B cell (primary cell): Measurements from ENCODE around the gene ABTB2. TPM values are rescaled to one million over a fixed set of nuclear protein-coding genes. Genes with fewer than 3 reads are reported as not detected.

Source experiments
- ATAC-seq: fragments of 200-7000 bp; cut with Tn5 transposase; one replicate; pipeline ENCODE4 v1.10.0; 2021; ENCODE audit warnings: low read depth, mild to moderate bottlenecking, moderate number of reproducible peaks, moderate library complexity
- CTCF ChIA-PET: fragments of 350-600 bp; sonication (Branson Sonifier 250); formaldehyde crosslinking; loops from one replicate; lab custom pipeline; 2021; ENCODE audit warnings: antibody characterized with exemption, inconsistent platforms; lab: Charles Lee
- POLR2A ChIA-PET: fragments of 350-600 bp; sonication (Branson Sonifier 250); formaldehyde crosslinking; loops from one replicate; lab custom pipeline; 2021; ENCODE audit warnings: antibody characterized with exemption; lab: Charles Lee
- DNase-seq: peaks from one replicate; pipeline ENCODE4 v3.0.0; 2013
- H2AFZ ChIP-seq: 2 replicates; pipeline ENCODE4 v1.6.1; 2012; ENCODE audit warnings: mild to moderate bottlenecking, low read depth, low read length; ENCODE audit not compliant: insufficient read depth, poor library complexity, severe bottlenecking
- H3K27ac ChIP-seq, 2 donors: 1 replicate in 1 of 2; 2 replicates in 1 of 2; pipeline ENCODE4 v1.5.1; 2012 to 2013; ENCODE audit warnings: low read length in 2 of 2, mild to moderate bottlenecking in 2 of 2, moderate library complexity in 1 of 2
- H3K27me3 ChIP-seq, 4 experiments: fragments of 200-600 bp in 1 of 4; sonication (generic) in 1 of 4; replicated peaks in 1 of 4; 1 replicate in 2 of 4; 2 replicates in 2 of 4; pipeline versions ENCODE4 v1.6.1 to v1.7.0; 2013 to 2016; ENCODE audit warnings: low read length in 3 of 4, mild to moderate bottlenecking in 2 of 4, mixed read lengths in 1 of 4, moderate library complexity in 1 of 4; ENCODE audit not compliant: insufficient read depth in 4 of 4, control insufficient read depth in 3 of 4; ENCODE audit errors: control extremely low read depth in 1 of 4
- H3K36me3 ChIP-seq, 2 experiments: replicated peaks in 1 of 2; 1 replicate in 1 of 2; 2 replicates in 1 of 2; pipeline versions ENCODE4 v1.6.1 to v1.7.1; 2013; ENCODE audit warnings: low read length in 1 of 2; ENCODE audit not compliant: insufficient read depth in 2 of 2, control insufficient read depth in 1 of 2; ENCODE audit errors: control extremely low read depth in 1 of 2, extremely low read depth in 1 of 2
- H3K4me1 ChIP-seq, 2 donors: fragments of 200-600 bp in 1 of 2; sonication (generic) in 1 of 2; 1 replicate in 1 of 2; 2 replicates in 1 of 2; pipeline versions ENCODE4 v1.5.1 to v1.6.1; 2013 to 2017; ENCODE audit warnings: low read length in 2 of 2; ENCODE audit not compliant: control insufficient read depth in 2 of 2, insufficient read depth in 2 of 2
- H3K4me2 ChIP-seq: replicated peaks from 2 replicates; pipeline ENCODE3; 2012; ENCODE audit warnings: mild to moderate bottlenecking, low read depth, low read length; ENCODE audit not compliant: poor library complexity, severe bottlenecking
- H3K4me3 ChIP-seq, 5 experiments: fragments of 200-600 bp in 1 of 5; sonication (generic) in 1 of 5; 1 replicate in 3 of 5; 2 replicates in 2 of 5; pipeline versions ENCODE4 v1.5.1 to v1.7.0; 2011 to 2016; ENCODE audit warnings: low read length in 4 of 5, mild to moderate bottlenecking in 4 of 5, low read depth in 2 of 5, control low read depth in 1 of 5, moderate library complexity in 1 of 5; ENCODE audit not compliant: insufficient read depth in 1 of 5; ENCODE audit errors: control extremely low read depth in 1 of 5, extremely low read depth in 1 of 5
- H3K79me2 ChIP-seq: fragments of 200-600 bp; sonication (generic); one replicate; pipeline ENCODE4 v1.6.0; 2016; ENCODE audit warnings: low read length; ENCODE audit not compliant: control insufficient read depth, insufficient read depth
- H3K9ac ChIP-seq: fragments of 200-600 bp; sonication (generic); 2 replicates; pipeline ENCODE4 v1.6.1; 2017; ENCODE audit warnings: mild to moderate bottlenecking, low read length, moderate library complexity
- H3K9me3 ChIP-seq, 3 donors: one replicate each; pipeline versions ENCODE4 v1.6.1 to v1.7.1; 2013; ENCODE audit warnings: low read length in 2 of 3; ENCODE audit not compliant: control insufficient read depth in 2 of 3, insufficient read depth in 1 of 3; ENCODE audit errors: control extremely low read depth in 1 of 3
- H4K20me1 ChIP-seq: 2 replicates; pipeline ENCODE4 v1.6.0; 2012; ENCODE audit warnings: mild to moderate bottlenecking, low read length; ENCODE audit not compliant: insufficient read depth, control insufficient read depth, poor library complexity, severe bottlenecking
- H3K27ac Mint-ChIP-seq: one replicate; pipeline ENCODE4 v1.8.0; 2021; ENCODE audit warnings: mixed read lengths
- H3K27me3 Mint-ChIP-seq: one replicate; pipeline ENCODE4 v1.8.0; 2021; ENCODE audit warnings: mixed read lengths
- H3K4me1 Mint-ChIP-seq: one replicate; pipeline ENCODE4 v1.8.0; 2021; ENCODE audit warnings: mixed read lengths
- H3K4me3 Mint-ChIP-seq: one replicate; pipeline ENCODE4 v1.8.0; 2021; ENCODE audit warnings: mixed read lengths
- H3K9me3 Mint-ChIP-seq: one replicate; pipeline ENCODE4 v1.8.0; 2022; ENCODE audit warnings: mixed read lengths; ENCODE audit not compliant: insufficient read depth
- CTCF ChIP-seq: fragments of 200-600 bp; IDR thresholded peaks from one replicate; pipeline ENCODE4 v1.8.0; 2022; ENCODE audit warnings: antibody characterized with exemption, mild to moderate bottlenecking
- EZH2 ChIP-seq: IDR thresholded peaks from 2 replicates; pipeline ENCODE4 v1.6.1; 2012; ENCODE audit warnings: borderline replicate concordance, low read depth, mild to moderate bottlenecking, moderate library complexity, low read length; ENCODE audit not compliant: insufficient read depth, poor library complexity, severe bottlenecking
- WGBS: methylation state at CpG from one replicate; pipeline ENCODE4 v1.1.5; 2013; ENCODE audit warnings: missing lambda C conversion rate; ENCODE audit not compliant: insufficient coverage; 5-methylcytosine and 5-hydroxymethylcytosine counted together
- intact Hi-C: fragments of 100-400 bp; cut with micrococcal nuclease; formaldehyde crosslinking; loops from one replicate; pipeline ENCODE4 v1.10.0; 2022
- polyA plus RNA-seq: library from polyadenylated mRNA; depleted of rRNA; stranded (reverse); fragments of >200 nt; gene quantifications from 2 replicates; pipeline ENCODE4 v1.2.3, GENCODE V29; 2012
- total RNA-seq, 2 donors: library from RNA; stranded (reverse); fragments of 120-200 nt in 1 of 2; gene quantifications; 1 replicate in 1 of 2; 2 replicates in 1 of 2; pipeline versions ENCODE4 v1.2.3 to v1.2.4, GENCODE V29; 2013 to 2022

Gene ABTB2
- total and polyA plus RNA-seq, 2 donors (not counting 1 experiment from before 2014, with no cell fraction given) = 0.30 to 5.9 TPM

- H3K4me3 ChIP-seq = peak overlapping the region; percentile 56 to 68 (median 66)
- H3K9ac ChIP-seq = peak overlapping the region; percentile 69
- Mint-ChIP-seq H3K4me1 (peaks cover 28% of the 10 kb centered on the region), H3K9me3 (no peaks in the 10 kb centered on the region), H3K27me3 (peaks cover 57% of the 10 kb centered on the region), H3K27ac (no peak overlapping the region), H3K4me3 (peak overlapping the region; percentile 90)
- POLR2A ChIA-PET = no interaction called here
- no peaks in the 10 kb centered on the region for H3K79me2 ChIP-seq
- no peaks in the 10 kb centered on the region for H4K20me1 ChIP-seq
- peaks cover 0 to 8% (median 0%) of the 10 kb centered on the region in 3 donors for H3K9me3 ChIP-seq
- peak overlapping the region; percentile 76 for H2AFZ ChIP-seq
- CTCF ChIA-PET = no interaction called here
- peaks cover 0 to 33% (median 32%) of the 10 kb centered on the region in 4 experiments for H3K27me3 ChIP-seq
- no peak overlapping the region for H3K27ac ChIP-seq
- intact Hi-C loops = loop anchor here (1.0 to 10.0 kb wide), 10 partner anchors 79 to 1102 kb away; partner anchors contain the start of genes CAT, HIPK3 and NAT10
- H3K4me1 ChIP-seq = peaks cover 18 to 33% of the 10 kb centered on the region in 2 donors
- H3K4me2 ChIP-seq = peak overlapping the region; percentile 91
- WGBS = no CpG with 5 or more reads among the region's 4 CpGs
- DNase-seq = no peak
- TF ChIP-seq CTCF = peak; percentile 72
- TF ChIP-seq EZH2 = no peak
- no peaks in the 10 kb centered on the region for H3K36me3 ChIP-seq
- ATAC-seq = no peak
Observed at GRCh38 chr11:34359548-34359891, 1.7 kb upstream of the ABTB2 start.
